ENCODE measurements around the gene TCP11. TPM values are rescaled to one million over a fixed set of nuclear protein-coding genes. Genes with fewer than 3 reads are reported as not detected.

Gene TCP11
- total RNA-seq, 2 donors from 2014 or later: not detected

DNA sequence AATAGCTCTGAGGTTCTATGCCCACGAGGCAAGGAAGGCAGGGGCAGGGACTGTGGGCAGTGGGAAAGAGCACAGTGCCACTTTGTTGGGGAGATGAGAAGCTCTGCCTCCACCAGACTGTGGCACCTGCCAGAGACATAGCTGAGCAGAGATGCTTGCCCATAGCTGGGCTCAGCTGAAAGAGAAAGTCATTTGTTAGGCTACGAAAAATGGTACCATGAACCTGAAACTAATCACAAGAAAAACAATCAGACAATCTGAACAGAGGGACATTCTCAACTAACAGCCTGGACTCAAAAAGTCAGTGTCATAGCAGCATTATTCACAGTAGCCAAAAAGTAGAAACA lies 32.9 kb upstream of the TCP11 start:
- intact Hi-C loops (cut with DNase I, micrococcal nuclease): no loop called here

DNA sequence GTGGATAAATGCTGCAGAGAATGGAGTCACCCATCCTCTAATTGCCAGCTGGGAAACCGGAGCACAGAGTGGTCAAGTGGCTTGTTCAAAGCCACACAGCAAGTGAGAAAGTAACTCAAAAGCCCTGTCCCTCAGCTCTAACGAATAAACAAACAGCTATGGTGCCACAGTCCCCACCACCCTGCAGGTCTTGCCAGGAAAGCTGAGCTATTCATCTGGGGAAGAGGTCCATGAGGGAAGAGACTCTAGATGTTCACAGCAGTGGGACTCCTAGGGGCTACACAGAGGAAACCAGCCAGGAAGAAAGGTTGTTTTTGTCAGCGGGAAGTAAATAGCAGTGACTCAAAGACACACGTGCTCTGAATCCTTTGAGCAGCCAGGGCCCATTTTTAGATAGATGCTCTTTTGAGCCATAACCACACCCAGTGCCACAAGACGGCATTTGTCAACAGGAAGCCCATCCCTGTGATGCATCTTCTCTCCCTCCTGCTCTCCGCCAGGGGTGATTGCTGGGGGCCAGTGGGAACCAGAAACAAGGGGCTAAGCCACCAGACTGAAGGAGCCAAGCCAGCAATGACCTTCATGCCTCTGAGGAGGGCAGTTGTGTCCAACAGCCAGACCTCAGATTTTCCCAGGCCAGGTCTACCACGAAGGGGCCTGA lies 32.4 kb upstream of the TCP11 start:
- intact Hi-C loops (cut with DNase I, micrococcal nuclease): no loop called here
- ATAC-seq (no peak), DNase-seq (no peak)

More for the DNA sequence above, 32.9 kb upstream of the TCP11 start:
- ATAC-seq (no peak), DNase-seq (no peak)

DNA sequence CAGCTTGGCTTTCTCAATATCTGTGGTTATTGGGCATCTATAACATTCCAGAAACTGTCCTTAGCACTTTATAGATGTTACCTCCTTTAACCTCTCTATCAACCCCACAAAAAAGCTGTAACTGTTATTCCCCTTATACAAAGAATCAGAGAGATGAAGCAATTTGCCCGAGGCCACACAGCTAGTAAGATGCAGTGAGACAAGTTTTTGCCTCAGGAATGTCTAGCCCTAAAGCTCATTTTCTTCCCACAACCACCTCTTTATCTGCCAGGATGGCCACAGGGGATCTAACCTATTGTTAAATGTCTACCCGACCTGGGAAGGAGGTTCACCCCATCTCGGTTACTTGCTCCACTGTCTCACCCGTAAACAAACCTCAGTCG lies 31.9 kb upstream of the TCP11 start:
- ATAC-seq (no peak), DNase-seq (no peak)
- intact Hi-C loops (cut with DNase I, micrococcal nuclease): no loop called here

DNA sequence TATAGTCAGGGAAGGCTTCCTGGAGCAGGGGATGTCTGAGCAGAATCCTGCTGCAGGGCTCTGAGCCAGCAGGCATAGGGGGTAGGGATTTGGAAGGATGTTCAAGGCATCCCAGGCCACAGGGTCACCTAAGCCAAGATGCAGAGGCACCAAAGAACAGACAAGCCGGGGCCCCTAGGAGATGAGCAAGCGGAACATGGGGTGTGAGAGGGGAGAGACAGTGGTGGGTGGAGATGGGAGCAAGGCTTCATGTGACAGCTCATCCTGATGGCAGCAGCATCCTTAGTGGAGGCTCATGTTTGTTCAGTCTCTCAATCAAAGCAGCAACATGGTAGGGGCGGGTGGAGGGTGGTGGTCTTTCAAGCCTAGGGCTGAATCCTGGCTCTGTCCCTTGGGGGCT lies 29.8 kb upstream of the TCP11 start:
- intact Hi-C loops (cut with DNase I, micrococcal nuclease): no loop called here
- DNase-seq (no peak), ATAC-seq (no peak)

DNA sequence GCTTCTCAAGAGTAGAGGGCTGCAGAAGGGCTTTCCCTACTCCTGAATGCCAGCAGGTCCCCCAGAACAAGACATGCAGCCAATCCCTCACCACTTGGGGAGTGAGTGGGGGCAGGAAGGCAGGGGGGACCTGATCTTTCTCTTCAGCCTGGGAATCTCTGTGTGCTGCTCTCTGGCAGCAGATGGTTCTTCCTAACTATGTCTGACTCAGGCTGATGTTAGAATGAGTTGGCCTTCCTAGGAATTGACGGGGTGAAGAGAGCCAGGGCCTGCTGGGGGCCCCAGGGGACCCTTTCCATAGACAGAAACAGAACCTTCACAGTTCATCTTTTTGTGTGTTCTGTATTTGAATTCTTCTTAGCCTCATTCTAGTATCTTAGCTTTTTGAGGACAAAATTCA lies 29.0 kb upstream of the TCP11 start:
- no peak for DNase-seq
- no peak for ATAC-seq
- intact Hi-C loops (cut with DNase I, micrococcal nuclease): no loop called here

DNA sequence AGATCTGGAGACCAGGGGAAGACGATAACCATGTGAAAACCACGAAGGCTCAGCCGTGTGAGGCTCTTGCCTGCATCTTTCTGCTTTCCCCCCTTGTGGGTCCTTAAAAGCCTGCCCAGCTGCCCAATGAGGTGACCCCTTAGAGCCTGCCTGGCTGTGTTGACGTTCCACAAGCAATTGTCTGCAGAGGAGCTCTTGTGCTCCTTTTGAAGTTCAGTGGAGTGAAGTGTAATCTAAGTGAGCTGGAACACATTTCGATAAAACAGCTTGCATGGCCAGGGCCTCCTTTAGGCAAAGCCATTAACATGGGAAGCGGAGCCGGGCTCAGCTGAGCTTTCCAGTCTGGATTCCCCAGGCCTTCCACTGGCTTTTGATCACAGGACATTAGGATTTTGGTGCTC lies 27.3 kb upstream of the TCP11 start:
- no peak for ATAC-seq
- intact Hi-C loops (cut with DNase I, micrococcal nuclease): no loop called here

DNA sequence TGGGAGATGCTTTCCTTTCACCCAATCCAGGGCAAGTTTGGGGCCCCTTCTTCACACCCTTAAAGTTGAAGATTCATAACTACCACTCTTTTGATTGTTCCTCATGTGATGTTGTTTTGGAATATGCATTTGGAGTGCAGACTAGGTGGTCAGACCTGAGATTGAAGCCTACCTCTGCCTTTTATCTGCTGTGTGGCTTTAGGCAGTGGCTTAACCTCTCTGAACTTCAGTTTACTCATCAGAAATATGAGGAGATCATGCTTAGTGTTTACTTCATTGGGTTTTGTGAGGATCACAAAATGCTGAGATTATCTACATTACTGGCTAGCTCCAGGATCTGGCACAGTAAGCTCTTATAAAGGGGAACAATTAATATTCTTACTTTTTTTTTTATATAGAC lies 26.4 kb upstream of the TCP11 start:
- DNase-seq: no peak
- ATAC-seq: no peak
- intact Hi-C loops (cut with DNase I, micrococcal nuclease): no loop called here

More for the DNA sequence above, 27.3 kb upstream of the TCP11 start:
- DNase-seq: no peak

DNA sequence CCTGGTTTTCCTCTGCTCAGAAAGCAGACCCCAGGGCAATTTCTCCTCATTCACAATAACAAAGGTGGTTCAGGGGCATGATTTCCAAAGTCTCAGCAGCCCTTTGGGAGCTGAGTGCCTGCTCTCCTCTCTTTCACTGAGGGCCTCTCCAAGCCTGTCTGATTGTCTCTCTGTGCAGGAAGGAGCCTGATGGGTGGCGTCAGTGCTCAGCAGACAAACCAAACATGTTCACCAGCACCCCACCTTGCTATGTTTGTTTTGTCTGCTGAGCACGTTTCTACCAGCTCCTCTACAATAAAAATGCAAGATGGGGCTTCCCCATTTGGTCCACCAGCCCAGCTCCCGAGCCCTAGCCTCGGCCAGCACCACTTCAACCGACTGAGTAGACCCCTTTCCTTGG lies 25.4 kb upstream of the TCP11 start:
- peak; percentile 84 for ATAC-seq
- peak; percentile 44 to 62 for DNase-seq
- intact Hi-C loops (cut with DNase I, micrococcal nuclease): no loop called here

DNA sequence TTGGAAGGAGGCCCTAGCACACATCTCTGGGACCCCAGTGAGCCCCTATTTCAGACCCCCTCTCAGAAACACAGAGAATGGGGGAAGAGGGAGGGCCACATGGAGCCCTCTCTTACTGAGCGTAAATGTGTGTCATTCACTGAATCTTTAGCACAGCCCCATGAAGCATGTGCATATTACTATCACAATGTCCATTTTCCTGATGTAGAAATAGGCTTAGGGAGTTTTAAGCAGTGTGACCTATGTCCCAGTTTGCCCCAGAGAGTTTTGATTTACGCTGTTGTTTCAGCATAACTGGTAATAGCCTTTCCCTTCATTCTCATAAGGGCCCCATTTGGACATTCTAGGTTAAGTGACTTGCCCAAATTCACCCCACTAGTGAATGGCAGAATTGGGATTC lies 25.0 kb upstream of the TCP11 start:
- no peak for DNase-seq
- intact Hi-C loops (cut with DNase I, micrococcal nuclease): no loop called here
- ATAC-seq: peak; percentile 28

DNA sequence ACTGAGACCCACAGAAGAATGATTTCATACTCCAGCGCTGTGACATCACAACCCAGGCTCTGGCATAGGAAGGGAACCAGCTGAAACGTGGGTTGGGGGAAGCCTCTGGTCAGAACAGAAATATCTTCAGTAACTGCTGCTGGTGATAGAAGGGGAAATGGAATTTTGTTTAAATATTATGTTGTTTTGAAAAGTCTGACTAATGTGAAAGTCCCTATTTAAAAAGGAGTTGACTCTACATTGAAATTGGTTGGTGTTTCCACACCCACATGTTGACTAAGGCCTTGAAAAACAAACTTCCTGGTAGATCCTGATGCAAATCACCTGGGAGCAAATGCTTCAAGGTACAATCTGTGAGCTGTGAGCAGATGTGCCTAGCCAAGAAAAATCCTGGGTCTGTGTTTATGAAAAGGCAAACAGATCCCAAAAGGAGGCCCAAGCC lies 24.5 kb upstream of the TCP11 start:
- peak; percentile 20 to 48 for DNase-seq
- intact Hi-C loops (cut with DNase I, micrococcal nuclease): no loop called here
- ATAC-seq: peak; percentile 93

DNA sequence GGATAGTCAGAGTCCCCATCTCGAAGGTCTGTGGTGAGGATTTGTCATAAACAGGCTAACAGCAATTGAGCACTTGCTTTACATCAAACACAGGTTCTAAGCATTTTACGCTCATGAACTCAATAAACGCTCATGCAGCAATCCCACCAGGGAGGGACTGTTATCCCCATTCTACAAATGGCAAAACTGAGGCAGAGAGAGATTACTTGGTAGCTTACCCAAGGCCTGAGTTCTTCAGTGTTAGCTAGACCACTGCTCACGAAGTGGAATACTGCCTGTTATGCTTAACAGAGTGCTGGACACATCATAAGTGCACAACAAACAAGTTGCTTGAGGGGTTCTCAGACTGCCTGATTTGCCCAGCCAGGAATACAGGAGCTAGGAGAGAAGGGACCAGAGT lies 23.7 kb upstream of the TCP11 start:
- intact Hi-C loops (cut with DNase I, micrococcal nuclease): no loop called here
- ATAC-seq: no peak

DNA sequence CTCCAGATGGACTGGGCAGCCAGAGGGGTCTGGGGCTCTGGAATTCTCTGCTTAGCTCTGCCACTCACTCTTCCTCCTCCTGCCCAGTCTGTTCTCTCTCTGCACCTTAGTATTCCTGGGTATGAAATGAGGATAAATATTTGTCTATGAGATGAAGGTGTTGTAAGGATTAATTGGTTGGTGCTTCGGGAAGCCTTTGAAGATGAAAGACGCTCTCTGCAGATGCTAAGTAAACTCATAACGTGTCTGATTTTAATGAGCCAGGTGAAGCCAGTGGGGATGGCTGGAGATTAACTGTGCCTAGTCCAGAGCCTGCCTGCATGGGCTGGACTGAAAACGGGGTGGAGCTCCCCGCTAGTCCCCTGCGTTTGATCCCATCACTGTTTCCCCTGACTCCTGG lies 23.1 kb upstream of the TCP11 start:
- no peak for DNase-seq
- intact Hi-C loops (cut with DNase I, micrococcal nuclease): no loop called here
- peak; percentile 10 for ATAC-seq

More for the DNA sequence above, 23.7 kb upstream of the TCP11 start:
- no peak for DNase-seq

DNA sequence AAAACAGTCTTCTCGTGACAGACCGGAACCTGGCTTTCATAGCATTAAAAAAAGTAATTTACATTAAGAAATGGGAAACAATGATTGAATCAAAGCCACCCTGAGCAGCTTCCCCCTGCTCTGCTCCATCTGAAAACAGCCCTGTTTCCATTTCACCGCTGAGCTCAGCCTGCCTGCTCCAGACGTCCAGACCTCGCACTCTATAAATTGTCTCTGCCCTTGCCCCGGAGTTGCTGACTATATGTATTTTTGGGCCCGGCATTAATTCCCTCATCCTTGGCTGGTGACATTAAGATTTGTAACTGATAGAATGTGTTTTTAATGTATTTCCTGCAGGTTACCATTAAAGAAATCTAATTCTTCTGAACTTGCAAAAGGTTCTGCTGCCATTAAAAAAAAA lies 22.7 kb upstream of the TCP11 start:
- intact Hi-C loops (cut with DNase I, micrococcal nuclease): no loop called here
- DNase-seq (no peak), ATAC-seq (no peak)

DNA sequence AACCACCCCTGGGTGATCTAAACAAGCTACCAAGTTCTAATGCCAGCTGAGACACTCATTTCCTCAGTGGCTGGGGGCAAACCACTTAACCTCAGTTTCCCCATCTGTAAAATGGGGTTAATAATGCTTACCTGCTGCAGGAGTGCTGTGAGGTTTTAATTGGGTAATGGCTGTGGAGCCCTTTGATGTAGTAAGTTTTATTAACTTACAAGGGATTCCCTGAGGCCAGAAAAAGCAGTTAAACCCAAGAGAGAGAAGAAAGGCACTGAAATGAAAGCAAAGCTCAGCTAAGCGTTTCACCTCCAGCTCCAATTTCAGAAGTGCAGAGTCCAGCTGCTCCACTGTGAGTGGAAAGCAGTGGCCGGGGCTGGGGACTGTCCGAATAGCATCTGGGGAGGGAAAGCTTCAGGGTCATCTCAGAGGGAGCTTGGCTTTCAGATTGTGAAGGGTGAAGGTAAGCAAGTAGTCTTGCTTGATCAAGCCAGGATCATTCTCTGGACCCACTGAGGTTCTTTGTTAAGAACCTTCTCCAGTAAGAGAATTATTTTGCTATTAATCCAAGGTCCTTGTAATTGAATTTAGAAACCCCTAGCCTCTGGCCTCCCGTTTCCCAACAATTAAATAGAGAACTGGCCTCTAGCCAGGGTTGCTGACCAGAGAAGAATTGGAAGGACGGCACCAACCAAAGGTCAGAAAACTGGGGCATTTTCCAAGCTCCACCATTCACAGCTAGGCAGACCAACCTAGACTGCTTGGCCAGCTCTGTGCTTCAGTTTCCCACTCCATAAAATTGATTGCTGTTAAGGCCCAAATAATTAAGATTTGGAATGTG lies 20.9 kb upstream of the TCP11 start:
- DNase-seq (no peak), ATAC-seq (no peak)
- intact Hi-C loops (cut with DNase I, micrococcal nuclease): no loop called here

DNA sequence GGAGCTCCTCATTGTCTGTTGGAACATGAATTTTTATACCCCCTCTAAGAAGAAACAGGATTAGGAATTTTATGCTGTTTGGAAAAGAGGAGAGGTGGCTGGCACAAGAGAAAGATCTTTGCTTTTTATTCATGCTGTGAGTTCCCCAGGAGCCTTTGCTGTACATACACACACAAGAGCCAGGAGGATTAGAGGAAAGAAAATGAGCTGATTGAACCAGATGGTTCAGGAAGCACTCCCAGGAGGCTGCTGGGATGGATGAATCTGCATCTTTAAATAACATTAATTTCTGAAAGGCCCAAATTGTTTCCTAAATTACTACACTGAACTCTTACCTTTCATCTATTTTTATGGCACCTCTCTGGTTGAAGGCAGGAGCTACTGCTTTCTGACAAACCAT lies 20.1 kb upstream of the TCP11 start:
- DNase-seq: no peak
- intact Hi-C loops (cut with DNase I, micrococcal nuclease): no loop called here
- ATAC-seq: no peak

DNA sequence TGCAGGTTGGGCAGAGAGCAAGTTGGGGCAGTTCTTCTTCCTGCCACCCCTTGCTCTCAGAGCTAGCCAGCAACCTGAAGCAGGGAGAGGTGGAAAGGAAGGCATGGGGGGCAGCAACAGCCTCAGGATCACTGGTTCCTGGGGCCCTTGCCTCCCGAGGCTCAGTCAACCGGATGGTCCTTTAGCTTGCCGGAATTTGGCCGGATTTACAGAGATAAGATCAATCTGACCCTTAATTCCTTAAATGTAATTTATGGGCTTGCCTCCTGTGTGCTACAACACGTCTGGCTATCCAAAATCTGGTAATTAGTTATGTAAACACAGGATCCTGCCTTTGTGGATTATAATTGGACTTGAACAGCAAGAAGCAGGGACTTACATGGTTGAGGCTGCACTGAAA lies 19.5 kb upstream of the TCP11 start:
- DNase-seq (no peak), ATAC-seq (no peak)
- intact Hi-C loops (cut with DNase I, micrococcal nuclease): no loop called here

DNA sequence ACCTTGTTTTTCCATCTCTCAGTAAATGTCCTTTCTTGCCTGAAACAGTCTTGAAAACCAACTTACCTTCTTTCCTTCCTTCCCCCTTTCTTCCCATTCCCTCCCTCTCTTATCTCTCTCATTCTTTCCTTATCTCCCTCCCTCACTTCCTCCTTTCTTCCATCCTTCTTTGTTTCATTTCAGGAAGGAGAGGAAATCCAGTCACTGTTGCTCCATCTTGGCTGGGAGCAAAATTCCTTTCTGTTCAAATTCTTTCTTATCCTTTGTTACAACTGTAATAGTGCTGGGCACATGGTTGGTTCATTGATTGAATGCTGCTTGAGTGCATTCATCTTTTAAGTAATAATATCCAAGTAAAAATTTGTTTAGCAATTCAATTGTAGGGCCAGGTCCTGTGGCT lies 17.4 kb upstream of the TCP11 start:
- intact Hi-C loops (cut with DNase I, micrococcal nuclease): no loop called here
- no peak for ATAC-seq
- no peak for DNase-seq

DNA sequence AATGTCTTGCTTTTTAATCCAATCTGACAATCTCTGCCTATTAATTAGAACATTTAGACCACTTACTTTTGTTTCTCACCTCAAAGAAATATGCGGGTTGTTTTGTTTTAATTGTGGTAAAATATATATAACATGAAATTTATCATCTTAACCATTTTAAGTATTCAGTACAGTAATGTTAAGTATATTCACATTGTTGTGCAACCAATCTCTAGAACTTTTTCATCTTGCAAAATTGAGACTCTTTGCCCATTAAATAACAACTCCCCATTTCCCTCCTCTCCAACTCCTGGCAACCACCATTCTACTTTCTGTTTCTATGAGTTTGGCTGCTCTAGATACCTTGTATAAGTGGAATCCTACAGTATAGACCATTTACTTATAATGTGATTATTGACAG lies 13.8 kb upstream of the TCP11 start:
- DNase-seq (no peak), ATAC-seq (no peak)
- intact Hi-C loops (cut with DNase I, micrococcal nuclease): no loop called here

DNA sequence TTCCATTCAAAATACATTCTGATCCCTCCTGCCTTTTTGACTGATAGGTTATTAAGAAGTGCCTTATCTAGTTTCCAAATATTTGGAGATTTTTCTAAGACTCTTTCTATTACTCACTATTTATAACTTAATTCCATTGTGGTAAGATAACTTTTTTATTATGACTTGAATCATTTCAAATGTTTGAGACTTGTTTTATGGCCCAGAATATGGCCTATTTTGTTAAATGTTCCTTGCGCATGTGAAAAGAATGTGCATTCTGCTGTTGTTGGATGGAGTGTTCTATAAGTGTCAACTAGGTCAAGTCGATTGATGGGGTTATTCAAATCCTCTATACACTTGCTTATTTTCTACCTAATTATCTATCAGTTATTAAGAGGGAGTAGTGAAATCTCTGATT lies 13.1 kb upstream of the TCP11 start:
- no peak for ATAC-seq
- intact Hi-C loops (cut with DNase I, micrococcal nuclease): no loop called here
- DNase-seq: no peak

DNA sequence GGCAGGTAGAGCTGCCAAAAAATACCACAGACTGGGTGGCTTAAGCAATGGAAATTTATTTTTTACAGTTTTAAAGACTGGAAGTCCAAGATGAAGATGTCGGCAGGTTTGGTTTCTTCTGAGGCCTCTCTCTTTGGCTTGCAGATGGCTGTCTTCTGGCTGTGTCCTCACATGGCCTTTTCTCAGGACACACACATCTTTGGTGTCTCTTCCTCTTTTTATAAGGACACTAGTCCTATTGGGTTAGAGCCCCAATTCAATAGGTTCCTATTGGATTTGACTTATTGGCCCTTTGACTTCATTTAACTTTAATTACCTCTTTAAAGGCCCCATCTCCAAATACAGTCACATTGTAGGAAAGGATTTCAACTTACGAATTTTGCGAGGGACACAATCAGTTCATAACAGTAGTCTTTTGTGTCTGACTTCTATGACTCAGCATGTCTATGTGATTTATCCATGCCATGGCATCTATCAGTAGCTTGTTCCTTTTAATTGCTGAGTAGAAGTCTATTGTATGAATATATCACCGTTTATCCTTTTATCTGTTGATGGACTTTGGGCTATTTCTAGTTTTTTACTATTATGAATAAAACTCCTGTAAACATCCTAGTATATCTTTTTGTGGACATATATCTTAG lies 11.0 kb upstream of the TCP11 start:
- DNase-seq (no peak), ATAC-seq (peak; percentile 77)
- intact Hi-C loops (cut with DNase I, micrococcal nuclease): no loop called here

Data from left colon (tissue), 2 donors.